HG02763 (cell line): ENCODE measurements around the gene AK8.

ENCODE experiments used
- ATAC-seq: cut with Tn5 transposase; IDR thresholded peaks from one replicate; pipeline ENCODE4 v1.9.1; 2021; ENCODE audit warnings: mild to moderate bottlenecking, moderate library complexity; ENCODE audit not compliant: unreplicated experiment

The AK8 gene, protein sequence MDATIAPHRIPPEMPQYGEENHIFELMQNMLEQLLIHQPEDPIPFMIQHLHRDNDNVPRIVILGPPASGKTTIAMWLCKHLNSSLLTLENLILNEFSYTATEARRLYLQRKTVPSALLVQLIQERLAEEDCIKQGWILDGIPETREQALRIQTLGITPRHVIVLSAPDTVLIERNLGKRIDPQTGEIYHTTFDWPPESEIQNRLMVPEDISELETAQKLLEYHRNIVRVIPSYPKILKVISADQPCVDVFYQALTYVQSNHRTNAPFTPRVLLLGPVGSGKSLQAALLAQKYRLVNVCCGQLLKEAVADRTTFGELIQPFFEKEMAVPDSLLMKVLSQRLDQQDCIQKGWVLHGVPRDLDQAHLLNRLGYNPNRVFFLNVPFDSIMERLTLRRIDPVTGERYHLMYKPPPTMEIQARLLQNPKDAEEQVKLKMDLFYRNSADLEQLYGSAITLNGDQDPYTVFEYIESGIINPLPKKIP

DNA sequence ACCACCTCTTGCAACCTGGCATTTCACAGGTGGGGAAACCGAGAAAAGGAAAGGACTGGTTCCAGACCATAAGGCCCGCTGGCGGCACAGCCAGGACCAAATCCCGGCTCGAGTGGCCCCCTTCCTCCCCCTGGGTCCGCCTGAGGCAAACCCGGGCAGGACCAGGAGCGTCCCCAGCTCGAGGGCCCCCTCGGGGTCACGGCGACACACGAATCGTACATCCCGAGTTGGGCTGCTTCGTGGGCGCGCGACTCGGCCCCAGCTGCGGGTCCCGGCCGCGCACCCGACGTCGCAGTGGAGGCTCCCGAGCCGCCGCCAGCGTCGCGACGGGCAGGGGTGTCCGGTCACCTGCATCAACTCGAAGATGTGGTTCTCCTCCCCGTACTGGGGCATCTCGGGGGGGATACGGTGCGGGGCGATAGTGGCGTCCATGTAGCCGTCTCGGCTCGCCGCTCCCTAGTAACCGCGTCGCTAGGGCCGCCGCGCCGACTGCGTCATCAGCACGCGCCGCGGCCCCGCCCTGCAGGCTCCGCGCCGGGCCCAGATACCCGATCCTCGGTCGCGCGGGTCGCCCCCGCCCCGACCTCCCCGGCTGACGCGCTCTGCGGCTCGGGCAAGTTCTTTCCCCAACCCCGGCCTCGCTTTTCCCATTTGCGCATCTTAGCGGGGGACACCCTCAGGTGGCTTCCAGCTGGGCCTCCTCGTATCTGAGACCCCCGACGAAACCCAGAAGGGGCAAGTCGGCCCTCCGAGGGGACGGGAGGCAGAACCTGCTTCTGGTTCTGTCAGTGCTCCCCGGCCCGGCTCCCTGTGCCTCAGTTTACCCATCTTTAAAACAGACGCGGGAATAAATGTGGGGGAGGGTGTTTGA is at the start of gene AK8:
Gene AK8 (minus strand): TSS at position 461 of the 871 bp plus-strand sequence. CDS start 29 bp downstream, at position 432.
- ATAC-seq: peak; percentile 72

DNA sequence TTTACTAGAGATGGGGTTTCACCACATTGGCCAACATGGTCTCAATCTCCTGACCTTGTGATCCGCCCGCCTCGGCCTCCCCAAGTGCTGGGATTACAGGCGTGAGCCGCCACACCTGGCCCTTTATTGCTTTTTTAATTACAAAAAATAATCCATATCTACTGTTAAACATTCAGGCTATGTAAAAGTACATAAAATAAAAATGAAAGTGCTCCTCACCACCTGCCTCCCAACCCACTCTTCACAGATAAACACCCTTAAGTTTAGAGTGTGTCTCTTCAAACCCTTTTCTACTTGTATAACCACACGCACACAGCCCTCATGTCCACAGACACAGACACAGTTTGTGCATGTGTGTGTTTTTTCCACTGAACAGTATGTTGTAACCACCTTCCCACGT is 49.6 kb upstream of the AK8 start:
- no peak for ATAC-seq

DNA sequence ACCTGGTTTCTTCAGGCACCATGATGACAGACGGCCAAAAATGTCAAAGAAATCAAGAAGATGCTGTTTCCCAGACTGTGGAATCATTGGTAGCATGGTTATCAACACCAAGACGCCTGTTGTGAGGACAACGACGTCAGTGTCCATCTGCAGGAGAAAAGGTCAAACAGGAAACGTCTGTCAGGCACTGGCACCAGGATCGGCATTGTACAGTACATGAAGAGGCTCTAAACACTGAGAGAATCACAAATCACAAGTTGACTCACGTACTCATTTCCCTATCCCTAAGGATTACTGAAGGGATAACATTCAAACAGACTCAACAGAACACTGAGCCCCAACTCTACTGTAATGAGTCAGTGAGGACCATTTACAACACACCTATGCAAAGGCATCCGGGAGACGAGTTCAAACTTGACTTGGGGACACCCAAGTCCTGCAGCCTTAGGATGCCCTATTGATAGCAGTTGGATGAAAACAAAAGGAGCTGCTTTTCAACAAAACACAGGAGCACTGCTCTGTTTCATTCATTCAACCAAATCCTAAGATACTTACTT is 45.3 kb upstream of the AK8 start:
- no peak for ATAC-seq

DNA sequence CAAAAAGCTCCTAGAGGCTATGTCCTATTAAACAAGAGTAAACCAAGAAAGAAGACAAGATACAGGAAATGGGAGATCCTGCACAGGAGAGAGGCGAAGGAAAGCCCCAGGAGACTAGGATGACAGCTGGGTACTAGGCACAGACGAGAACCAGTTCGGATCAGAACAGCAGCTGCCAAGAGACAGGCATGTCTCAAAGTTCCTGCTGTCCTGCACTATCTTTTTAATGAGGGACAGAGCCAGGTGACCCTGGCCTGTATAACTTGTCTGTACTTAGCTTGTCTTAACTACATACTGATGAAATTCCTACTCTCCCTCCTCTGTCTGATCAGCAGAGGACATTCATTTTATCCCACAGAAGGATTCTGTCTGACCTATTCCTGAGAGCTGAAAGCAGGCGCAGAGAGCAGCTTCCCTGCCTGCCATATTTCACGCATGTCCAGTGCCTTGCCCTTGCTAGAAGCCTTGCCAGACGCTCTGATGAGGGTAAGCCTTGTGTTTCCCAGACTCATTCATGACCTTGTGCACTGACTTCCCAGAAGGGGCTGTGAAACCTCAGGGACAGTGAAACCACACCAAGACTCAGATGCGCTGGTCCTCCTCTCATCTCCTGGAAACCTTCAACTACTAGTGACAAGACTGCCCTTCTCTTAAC is 41.7 kb upstream of the AK8 start:
- ATAC-seq: no peak

DNA sequence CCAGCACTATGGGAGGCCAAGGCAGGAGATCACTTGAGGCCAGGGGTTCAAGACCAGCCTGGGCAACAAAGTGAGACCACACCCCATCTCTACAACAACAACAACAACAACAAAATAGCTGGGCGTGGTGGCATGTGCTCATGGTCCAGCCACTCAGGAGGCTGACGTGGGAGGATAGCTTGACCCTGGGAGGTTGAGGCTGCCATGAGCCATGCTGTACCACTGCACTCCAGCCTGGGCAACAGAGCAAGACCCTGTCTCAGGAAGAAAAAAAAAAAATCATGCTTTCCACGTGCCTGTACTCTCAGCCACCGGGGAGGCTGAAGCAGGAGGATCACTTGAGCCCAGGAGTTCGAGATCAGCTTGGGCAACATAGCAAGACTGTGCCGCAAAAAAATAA is 36.8 kb upstream of the AK8 start:
- no peak for ATAC-seq

DNA sequence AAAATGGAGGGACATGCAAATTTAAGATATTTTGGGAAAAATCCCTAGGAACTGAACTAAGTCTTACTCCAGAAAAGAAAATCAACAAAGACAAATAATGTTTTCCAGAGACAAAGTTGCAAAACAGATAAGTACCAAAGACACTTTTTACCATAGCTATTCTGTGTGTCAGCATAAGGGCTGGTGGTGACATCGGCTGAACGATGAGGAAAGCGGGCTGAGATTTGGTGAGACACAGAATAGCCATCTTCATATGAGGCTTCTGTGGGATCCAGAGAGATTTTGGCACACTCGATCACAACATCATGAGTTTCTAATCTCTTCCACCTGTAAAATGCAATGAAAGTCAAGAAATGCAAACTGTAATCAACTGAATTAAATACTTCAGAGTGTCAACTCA is 34.0 kb upstream of the AK8 start:
- ATAC-seq: no peak

DNA sequence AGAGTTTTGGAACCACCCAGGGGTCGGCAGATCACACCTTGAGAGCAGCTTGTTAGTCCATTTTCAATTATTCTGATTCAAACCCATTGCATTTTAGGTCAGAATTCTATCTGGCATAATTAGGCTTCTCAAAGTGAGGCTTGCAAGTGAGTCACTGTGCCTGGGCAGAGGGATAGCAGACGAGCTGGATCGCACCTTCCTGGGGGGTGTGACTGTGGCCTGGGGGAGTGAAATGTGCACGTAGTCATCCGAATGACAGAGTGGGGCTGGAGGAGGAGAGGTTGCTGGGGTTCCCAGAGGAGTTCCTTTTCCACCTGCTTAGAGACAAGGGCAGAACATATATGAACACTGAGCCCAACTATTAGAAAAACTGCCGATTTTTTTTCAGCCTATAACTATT is 32.3 kb upstream of the AK8 start:
- ATAC-seq: no peak

DNA sequence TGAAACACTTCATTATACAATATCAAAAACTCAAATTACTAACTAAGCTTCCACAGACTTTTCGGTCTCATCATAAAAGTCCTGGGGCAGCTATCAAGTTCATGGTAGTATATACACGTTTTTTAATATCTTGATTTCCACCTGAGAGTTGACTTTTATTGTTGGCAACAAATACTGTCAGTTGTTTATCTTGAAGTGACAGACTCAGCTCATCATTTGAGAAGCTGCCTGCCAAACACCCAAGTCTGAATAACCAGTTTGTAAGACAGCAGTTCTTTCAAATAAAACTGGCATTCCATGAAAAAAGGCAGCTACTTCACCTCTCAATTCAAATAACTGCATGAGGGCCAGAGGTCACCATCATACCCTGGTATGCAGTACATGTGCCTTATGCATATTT is 31.2 kb upstream of the AK8 start:
- no peak for ATAC-seq

DNA sequence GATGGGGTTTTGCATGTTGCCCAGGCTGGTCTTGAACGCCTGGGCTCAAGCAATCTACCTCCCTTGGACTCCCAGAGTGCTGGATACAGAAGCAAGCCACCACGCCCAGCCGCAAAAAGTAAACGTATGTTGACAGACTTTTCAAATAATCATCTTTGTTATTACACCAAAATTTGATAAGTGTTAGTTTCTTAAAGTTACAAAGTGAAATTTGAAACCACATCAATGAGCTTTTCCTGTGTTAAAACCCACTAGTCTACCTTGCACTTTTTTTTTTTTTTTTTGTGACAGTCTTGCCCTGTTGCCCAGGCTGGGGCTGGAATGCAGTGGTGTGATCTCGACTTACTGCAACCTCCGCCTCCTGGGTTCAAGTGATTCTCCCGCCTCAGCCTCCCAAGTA is 30.6 kb upstream of the AK8 start:
- ATAC-seq: no peak

DNA sequence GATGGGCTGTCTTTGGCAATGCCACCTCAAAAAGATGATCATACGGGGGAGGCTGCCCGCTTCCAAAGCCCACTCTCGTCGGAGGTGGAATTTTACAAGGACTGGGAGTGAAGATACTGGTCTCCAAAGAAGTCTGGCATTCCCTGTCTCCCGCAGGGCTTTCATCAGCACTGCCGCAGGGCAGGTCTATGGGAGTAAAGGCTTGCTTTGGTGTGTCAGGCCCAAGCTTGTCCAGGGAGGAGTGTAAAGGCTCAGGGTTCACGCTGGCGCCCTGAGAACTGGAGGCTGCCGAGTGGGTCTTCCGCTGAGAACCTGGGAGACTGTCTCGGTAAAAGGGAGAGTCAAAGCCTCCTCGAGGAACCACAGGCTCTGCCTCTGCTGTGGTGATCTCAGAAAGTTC is 27.6 kb upstream of the AK8 start:
- no peak for ATAC-seq

DNA sequence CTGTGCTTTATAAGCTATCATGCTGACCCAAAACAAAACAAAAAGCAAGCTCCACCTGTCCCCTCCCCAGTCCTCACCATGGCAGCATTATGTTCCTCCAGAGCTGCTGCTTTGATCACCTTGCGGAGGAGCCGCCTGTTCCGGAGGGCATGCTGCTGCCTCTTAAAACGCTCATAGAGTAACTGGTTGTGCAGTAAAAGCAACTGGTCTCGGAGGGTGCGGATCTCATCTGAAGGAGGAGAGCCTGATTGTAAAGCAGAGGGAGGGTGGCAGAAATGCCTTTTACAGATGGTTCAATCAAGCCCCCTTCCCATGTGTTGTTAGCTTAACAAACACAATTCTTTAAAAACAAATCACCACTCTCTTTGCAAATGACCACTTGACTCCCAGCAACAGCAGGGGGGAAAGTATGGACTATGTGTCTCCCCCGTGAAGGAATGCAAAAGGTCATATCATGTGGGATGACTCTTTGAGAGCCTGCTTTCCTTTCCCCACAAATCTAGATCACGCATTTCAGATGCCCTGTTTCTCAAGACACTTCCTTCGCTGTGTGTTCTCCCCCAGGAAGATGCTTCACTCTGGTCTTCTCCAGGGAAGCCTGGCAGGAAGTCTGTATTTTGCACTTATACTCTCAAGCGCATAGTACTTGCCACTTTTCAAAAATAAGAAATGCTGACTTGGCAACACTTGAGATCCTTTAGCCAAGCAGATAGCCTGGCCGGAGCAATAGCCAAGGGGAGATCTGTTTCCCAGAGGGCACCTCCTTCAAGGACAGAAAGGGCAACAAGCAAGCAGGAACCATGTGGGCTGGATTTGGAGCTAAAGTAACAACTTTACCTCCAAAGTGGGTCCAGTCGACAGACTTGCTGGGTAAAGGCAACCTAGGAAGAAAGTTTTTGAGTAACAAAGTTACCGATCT is 25.7 kb upstream of the AK8 start:
- ATAC-seq: no peak

DNA sequence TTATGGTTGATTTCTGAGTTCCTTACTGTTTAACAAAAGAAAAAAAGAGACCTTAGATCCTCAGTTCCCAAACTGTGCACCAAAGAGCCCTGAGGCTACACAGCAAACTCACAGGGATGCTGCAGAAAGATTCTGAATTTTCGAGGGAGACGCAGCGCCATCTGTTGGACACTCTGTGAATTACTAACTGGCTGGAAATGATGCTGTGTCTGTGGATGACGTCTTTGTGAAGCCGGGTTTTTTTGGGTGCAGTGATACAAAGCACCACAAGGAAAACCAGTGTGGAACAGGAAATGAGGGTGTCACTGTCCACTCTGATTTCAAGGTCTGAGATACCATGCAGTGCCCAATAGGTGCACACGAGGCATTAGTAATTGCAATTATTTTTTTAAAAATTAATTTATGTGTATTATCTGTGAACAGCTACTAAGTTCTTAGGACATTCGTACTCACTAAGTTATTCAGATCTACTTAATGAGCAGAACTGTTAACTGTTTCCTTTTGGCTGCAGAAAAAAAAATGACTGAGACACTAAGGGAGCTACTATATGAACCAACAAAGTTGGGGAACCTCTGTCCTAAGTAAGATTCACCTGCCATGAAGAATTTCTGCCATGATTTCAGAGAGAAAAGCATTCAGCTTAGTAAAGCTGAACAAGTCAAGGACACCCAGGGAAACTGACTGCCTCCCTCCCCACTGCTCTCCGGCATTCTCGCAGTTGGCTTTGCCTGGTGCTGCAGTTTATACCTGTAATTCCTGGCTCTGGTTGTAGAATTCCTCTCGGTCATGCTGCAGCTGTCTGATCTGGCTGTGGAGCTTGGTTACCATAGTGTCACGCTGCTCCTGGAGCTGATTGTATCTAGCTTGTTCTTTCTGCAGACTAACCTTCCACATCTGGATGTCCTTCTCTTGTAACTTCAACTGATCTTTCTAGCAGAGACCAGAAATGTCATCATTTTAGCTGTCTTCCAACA is 24.1 kb upstream of the AK8 start:
- ATAC-seq: no peak

DNA sequence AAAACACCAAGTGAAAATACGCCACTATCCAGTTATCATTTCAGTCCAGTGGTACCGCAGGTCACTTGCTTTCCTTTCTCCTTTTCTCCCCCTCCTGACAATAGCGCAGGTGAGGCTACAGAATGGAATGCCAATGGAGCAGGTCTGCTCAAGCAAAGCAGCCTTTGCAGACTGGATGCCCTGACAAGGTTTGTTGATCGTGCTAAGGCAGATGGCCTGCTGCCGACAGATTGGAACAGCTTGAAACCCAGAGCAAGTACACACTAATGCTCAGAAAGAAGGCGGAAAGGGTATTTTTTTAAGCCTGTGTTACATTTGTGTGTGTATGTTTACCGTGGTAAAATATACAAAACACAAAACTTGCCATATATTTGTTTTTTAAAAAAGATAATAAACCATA is 20.0 kb upstream of the AK8 start:
- ATAC-seq: no peak

DNA sequence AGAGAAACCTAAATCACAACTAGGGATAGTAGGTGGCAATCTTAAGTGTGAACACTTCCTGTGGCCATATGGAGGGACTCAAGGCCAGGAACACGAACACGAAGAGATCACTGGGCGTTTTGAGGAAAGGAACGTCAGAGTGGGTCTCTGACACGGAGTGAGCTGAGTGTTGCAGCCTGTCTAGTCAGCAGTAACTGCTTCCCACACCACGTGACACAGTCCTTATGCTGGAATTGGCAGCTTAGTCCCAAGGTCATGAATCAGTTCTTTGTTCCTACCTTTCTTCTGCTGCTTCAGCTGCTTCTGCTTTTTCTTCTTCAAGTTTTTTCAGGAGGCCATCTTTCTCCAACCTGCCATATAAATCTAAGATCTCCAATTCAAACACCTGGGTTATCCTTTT is 18.8 kb upstream of the AK8 start:
- no peak for ATAC-seq

DNA sequence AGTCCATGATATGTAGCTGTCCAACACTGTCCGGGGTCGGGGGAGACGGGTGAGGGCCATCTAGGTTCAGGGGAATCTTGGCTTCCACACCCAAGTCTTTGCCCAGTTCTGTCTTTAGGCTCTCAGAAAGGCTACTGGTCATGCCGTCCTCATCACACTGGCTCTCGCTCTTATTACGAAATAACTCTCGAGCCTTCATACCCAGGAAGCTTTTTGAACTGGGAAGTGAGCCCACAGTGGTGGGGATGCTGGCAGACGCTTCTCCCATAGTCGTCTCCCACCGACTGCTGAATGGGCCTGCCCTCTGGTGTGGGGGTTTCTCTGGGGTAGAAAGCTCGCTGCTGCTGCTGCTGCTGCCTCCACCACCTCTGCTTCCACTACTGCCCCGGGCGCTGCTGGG is 18.2 kb upstream of the AK8 start:
- ATAC-seq: no peak

DNA sequence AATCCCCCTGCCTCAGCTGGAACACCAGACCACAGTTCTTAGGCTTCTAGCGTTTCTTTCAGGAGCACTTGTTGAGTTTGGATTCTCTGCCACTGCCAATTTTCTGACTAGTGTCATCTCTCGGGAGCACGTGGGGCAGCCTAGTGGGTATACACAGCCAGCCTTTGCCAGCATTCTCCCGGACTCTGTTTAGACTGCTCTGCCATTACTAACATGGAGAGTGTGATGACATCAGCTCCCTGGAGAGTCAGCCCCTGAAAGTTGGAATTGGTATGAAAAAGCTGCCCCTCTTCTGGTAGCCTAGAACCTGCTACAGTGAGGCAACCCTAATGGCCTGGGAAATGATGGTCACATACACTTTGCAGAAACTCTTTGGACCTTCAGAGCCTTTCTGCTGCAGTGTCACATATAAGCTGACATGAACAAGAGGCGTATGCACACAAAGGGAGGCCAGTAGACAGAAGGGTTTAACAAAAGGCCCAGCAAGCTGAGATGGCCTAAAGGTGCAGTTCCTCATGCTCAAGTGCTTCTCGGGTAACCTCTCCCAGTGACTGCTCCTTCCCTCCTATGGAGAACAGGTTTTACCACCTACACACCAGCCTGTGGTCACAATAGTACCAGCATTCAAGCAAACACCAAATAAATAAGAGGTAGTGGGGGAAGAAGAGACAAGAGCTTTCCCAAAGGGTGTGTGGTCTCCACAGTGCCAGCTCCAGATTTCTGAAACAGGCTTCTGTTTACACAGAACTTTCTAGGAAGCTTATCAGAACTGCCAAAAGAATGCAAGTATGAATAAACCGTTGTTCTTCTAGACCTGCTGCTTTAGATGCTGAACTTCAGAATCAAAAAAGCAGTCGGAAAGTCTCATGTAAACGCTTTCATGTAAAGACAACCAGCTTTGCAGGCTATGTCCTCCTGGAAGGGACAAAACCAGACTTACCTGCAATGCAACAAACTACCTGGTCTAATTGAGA is 17.1 kb upstream of the AK8 start:
- ATAC-seq: no peak

DNA sequence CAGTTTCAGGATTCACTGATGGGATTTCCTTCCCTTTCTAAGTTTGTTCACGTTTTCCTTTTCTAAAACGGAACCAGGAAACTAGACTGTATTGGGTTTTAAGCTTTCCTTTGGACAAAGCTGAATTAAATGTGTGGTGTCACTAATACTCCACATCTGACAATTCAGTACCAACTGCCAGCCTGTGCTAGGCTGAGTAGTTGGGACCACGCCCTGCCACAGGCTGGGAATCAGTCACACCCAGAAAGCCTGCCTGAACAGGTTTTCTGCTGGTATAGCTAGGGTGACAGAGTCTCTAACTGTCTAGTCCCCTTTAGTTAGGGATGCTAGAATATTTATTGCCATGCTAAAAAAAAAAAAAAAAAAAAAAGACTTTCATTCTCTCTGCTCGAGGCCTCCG is 16.3 kb upstream of the AK8 start:
- ATAC-seq: no peak

DNA sequence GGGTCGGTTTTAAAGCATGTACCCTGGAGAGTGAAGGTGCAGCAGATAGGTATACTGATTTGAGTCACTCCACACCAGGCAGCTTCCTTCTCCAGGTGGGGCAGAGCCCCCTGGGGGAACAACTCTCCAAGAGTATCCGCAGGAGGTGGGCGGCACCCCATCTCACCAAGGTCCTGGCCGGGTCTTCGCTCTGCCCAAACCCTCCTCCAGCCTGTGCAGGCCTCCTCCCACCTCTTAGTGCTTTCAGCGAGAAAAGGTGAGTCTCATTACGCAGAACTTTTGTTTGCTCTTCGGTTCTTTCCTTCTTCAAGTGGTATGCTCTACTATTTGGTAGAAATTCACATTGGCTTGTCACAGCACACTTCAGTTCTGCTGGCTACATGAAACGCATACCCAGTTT is 14.3 kb upstream of the AK8 start:
- no peak for ATAC-seq
